G401 (cell line): ENCODE data around the gene PCDH1. TPM values are rescaled to one million over a fixed set of nuclear protein-coding genes. Genes with fewer than 3 reads are reported as not detected.

Experiments used
- DNase-seq: peaks from one replicate; pipeline ENCODE4 v3.0.0-alpha.2; 2015; ENCODE audit warnings: low spot score
- in situ Hi-C: cut with HindIII; loops from 2 replicates; pipeline ENCODE4 v1.10.0; 2016; ENCODE audit warnings: low sequenced_read_pairs, mixed read lengths
- total RNA-seq: library from RNA; depleted of rRNA; stranded (reverse); fragments of >200 nt; shearing (Covaris generic); gene quantifications from 2 replicates; pipeline ENCODE4 v1.2.3, GENCODE V29; 2014

The PCDH1 gene
- total RNA-seq, 1 experiment from 2014 or later, result 1.8 TPM

- peak; percentile 52 for DNase-seq
Measured at GRCh38 chr5:141875795-141876627, 2.2 kb downstream of the PCDH1 start.

GRCh38 chr5:141875022-141875740, 3.0 kb downstream of the PCDH1 start:
- peak; percentile 33 for DNase-seq
- in situ Hi-C loops, result no loop called here

More at GRCh38 chr5:141875795-141876627, 2.2 kb downstream of the PCDH1 start:
- in situ Hi-C loops, result no loop called here

- DNase-seq, result peak; percentile 49
- in situ Hi-C loops, result no loop called here
Measured at GRCh38 chr5:141874262-141874964, 3.8 kb downstream of the PCDH1 start.

GRCh38 chr5:141873933-141874261, 4.3 kb downstream of the PCDH1 start:
- in situ Hi-C loops, result no loop called here
- DNase-seq, result no peak

- DNase-seq, result no peak
- in situ Hi-C loops, result no loop called here
Measured at GRCh38 chr5:141872496-141873356, 5.5 kb downstream of the PCDH1 start.

GRCh38 chr5:141871870-141872269, 6.3 kb downstream of the PCDH1 start:
- no peak for DNase-seq
- in situ Hi-C loops, result no loop called here

- in situ Hi-C loops, result no loop called here
- DNase-seq, result no peak
Measured at GRCh38 chr5:141870871-141871270, 7.3 kb downstream of the PCDH1 start.

GRCh38 chr5:141870228-141870627, 8.0 kb downstream of the PCDH1 start:
- in situ Hi-C loops, result no loop called here
- no peak for DNase-seq

- in situ Hi-C loops, result no loop called here
- peak; percentile 45 for DNase-seq
Measured at GRCh38 chr5:141869514-141869913, 8.7 kb downstream of the PCDH1 start.

- DNase-seq, result no peak
- in situ Hi-C loops, result no loop called here
Measured at GRCh38 chr5:141869040-141869439, 9.2 kb downstream of the PCDH1 start.

- in situ Hi-C loops, result no loop called here
- DNase-seq, result no peak
Measured at GRCh38 chr5:141868541-141868940, 9.7 kb downstream of the PCDH1 start.

- no peak for DNase-seq
- in situ Hi-C loops, result no loop called here
Measured at GRCh38 chr5:141867651-141868050, 10.6 kb downstream of the PCDH1 start.

GRCh38 chr5:141867139-141867538, 11.1 kb downstream of the PCDH1 start:
- no peak for DNase-seq
- in situ Hi-C loops, result no loop called here

GRCh38 chr5:141866096-141866495, 12.1 kb downstream of the PCDH1 start:
- DNase-seq, result peak; percentile 92
- in situ Hi-C loops, result no loop called here

GRCh38 chr5:141865406-141865805, 12.8 kb downstream of the PCDH1 start:
- in situ Hi-C loops, result no loop called here
- DNase-seq, result peak; percentile 74

- DNase-seq, result no peak
- in situ Hi-C loops, result no loop called here
Measured at GRCh38 chr5:141864371-141865370, 13.5 kb downstream of the PCDH1 start.

GRCh38 chr5:141863569-141864178, 14.5 kb downstream of the PCDH1 start:
- no peak for DNase-seq
- in situ Hi-C loops, result no loop called here
